ENCODE measurements around the gene NCAPD2.

The NCAPD2 gene

GRCh38 chr12:6527711-6528110 is 33.8 kb downstream of the NCAPD2 start:
- H3K27ac ChIP-seq (ENCODE audit: low read depth, low read length) = no peak overlapping the region

GRCh38 chr12:6528539-6529235 is 34.8 kb downstream of the NCAPD2 start:
- H3K36me3 ChIP-seq (ENCODE audit: insufficient read depth, low read length) = peaks cover 13% of the 10 kb centered on the region

More at GRCh38 chr12:6527711-6528110, 33.8 kb downstream of the NCAPD2 start:
- H3K4me3 ChIP-seq (ENCODE audit: low read depth, low read length) = no peak overlapping the region
- peaks cover 17% of the 10 kb centered on the region for H3K36me3 ChIP-seq (ENCODE audit: insufficient read depth, low read length)
- no peaks in the 10 kb centered on the region for H3K79me2 ChIP-seq (ENCODE audit: control insufficient read depth, insufficient read depth, low read length, unreplicated experiment)
- H3K27me3 ChIP-seq (ENCODE audit: insufficient read depth, low read length) = no peaks in the 10 kb centered on the region
- H2AFZ ChIP-seq (ENCODE audit: low read length, unreplicated experiment) = no peak overlapping the region
- H3K4me1 ChIP-seq (ENCODE audit: control insufficient read depth, insufficient read depth, low read length, unreplicated experiment) = peaks cover 10% of the 10 kb centered on the region

GRCh38 chr12:6529291-6529737 is 35.4 kb downstream of the NCAPD2 start:
- no peak overlapping the region for H2AFZ ChIP-seq (ENCODE audit: low read length, unreplicated experiment)
- no peaks in the 10 kb centered on the region for H3K79me2 ChIP-seq (ENCODE audit: control insufficient read depth, insufficient read depth, low read length, unreplicated experiment)
- peaks cover 10% of the 10 kb centered on the region for H3K36me3 ChIP-seq (ENCODE audit: insufficient read depth, low read length)
- no peak overlapping the region for H3K4me3 ChIP-seq (ENCODE audit: low read depth, low read length)
- no peak overlapping the region for H3K27ac ChIP-seq (ENCODE audit: low read depth, low read length)
- H3K27me3 ChIP-seq (ENCODE audit: insufficient read depth, low read length) = no peaks in the 10 kb centered on the region
- peaks cover 14% of the 10 kb centered on the region for H3K4me1 ChIP-seq (ENCODE audit: control insufficient read depth, insufficient read depth, low read length, unreplicated experiment)

More at GRCh38 chr12:6528539-6529235, 34.8 kb downstream of the NCAPD2 start:
- H3K4me1 ChIP-seq (ENCODE audit: control insufficient read depth, insufficient read depth, low read length, unreplicated experiment) = peaks cover 14% of the 10 kb centered on the region
- H3K27ac ChIP-seq (ENCODE audit: low read depth, low read length) = no peak overlapping the region
- H2AFZ ChIP-seq (ENCODE audit: low read length, unreplicated experiment) = no peak overlapping the region
- no peaks in the 10 kb centered on the region for H3K27me3 ChIP-seq (ENCODE audit: insufficient read depth, low read length)
- no peaks in the 10 kb centered on the region for H3K79me2 ChIP-seq (ENCODE audit: control insufficient read depth, insufficient read depth, low read length, unreplicated experiment)
- H3K4me3 ChIP-seq (ENCODE audit: low read depth, low read length) = no peak overlapping the region

- H3K4me1 ChIP-seq (ENCODE audit: control insufficient read depth, insufficient read depth, low read length, unreplicated experiment) = peaks cover 14% of the 10 kb centered on the region
- peaks cover 22% of the 10 kb centered on the region for H3K36me3 ChIP-seq (ENCODE audit: insufficient read depth, low read length)
- H3K79me2 ChIP-seq (ENCODE audit: control insufficient read depth, insufficient read depth, low read length, unreplicated experiment) = peaks cover 14% of the 10 kb centered on the region
- no peak overlapping the region for H3K4me3 ChIP-seq (ENCODE audit: low read depth, low read length)
- no peak overlapping the region for H2AFZ ChIP-seq (ENCODE audit: low read length, unreplicated experiment)
- H3K27ac ChIP-seq (ENCODE audit: low read depth, low read length) = peak overlapping the region; percentile 97
- no peaks in the 10 kb centered on the region for H3K27me3 ChIP-seq (ENCODE audit: insufficient read depth, low read length)
Observed at GRCh38 chr12:6530576-6531260, 36.8 kb downstream of the NCAPD2 start.

GRCh38 chr12:6532051-6532926 is 38.4 kb downstream of the NCAPD2 start:
- Histone ChIP-seq H3K36me3 (ENCODE audit: insufficient read depth, low read length) (peaks cover 37% of the 10 kb centered on the region), H3K4me3 (ENCODE audit: low read depth, low read length) (peak overlapping the region; percentile 83), H3K27ac (ENCODE audit: low read depth, low read length) (peak overlapping the region; percentile 97), H3K27me3 (ENCODE audit: insufficient read depth, low read length) (no peaks in the 10 kb centered on the region), H2AFZ (ENCODE audit: low read length, unreplicated experiment) (no peak overlapping the region), H3K79me2 (ENCODE audit: control insufficient read depth, insufficient read depth, low read length, unreplicated experiment) (peaks cover 30% of the 10 kb centered on the region), H3K4me1 (ENCODE audit: control insufficient read depth, insufficient read depth, low read length, unreplicated experiment) (peaks cover 14% of the 10 kb centered on the region)

GRCh38 chr12:6532927-6533652 is 39.2 kb downstream of the NCAPD2 start:
- Histone ChIP-seq H3K79me2 (ENCODE audit: control insufficient read depth, insufficient read depth, low read length, unreplicated experiment) (peaks cover 35% of the 10 kb centered on the region), H2AFZ (ENCODE audit: low read length, unreplicated experiment) (no peak overlapping the region), H3K4me3 (ENCODE audit: low read depth, low read length) (peak overlapping the region; percentile 83), H3K27ac (ENCODE audit: low read depth, low read length) (peak overlapping the region; percentile 97), H3K27me3 (ENCODE audit: insufficient read depth, low read length) (no peaks in the 10 kb centered on the region), H3K4me1 (ENCODE audit: control insufficient read depth, insufficient read depth, low read length, unreplicated experiment) (peaks cover 14% of the 10 kb centered on the region), H3K36me3 (ENCODE audit: insufficient read depth, low read length) (peaks cover 41% of the 10 kb centered on the region)

- Histone ChIP-seq H3K27ac (ENCODE audit: low read depth, low read length) (peak overlapping the region; percentile 97), H3K4me1 (ENCODE audit: control insufficient read depth, insufficient read depth, low read length, unreplicated experiment) (peaks cover 14% of the 10 kb centered on the region), H2AFZ (ENCODE audit: low read length, unreplicated experiment) (no peak overlapping the region), H3K36me3 (ENCODE audit: insufficient read depth, low read length) (peaks cover 41% of the 10 kb centered on the region), H3K4me3 (ENCODE audit: low read depth, low read length) (peak overlapping the region; percentile 83), H3K27me3 (ENCODE audit: insufficient read depth, low read length) (no peaks in the 10 kb centered on the region), H3K79me2 (ENCODE audit: control insufficient read depth, insufficient read depth, low read length, unreplicated experiment) (peaks cover 35% of the 10 kb centered on the region)
Observed at GRCh38 chr12:6533653-6533922, 39.7 kb downstream of the NCAPD2 start.

- Histone ChIP-seq H3K27ac (ENCODE audit: low read depth, low read length) (peak within 1 kb of the TSS; percentile 97), H3K36me3 (ENCODE audit: insufficient read depth, low read length) (peaks cover 41% of the 10 kb centered on the region), H3K79me2 (ENCODE audit: control insufficient read depth, insufficient read depth, low read length, unreplicated experiment) (peaks cover 35% of the 10 kb centered on the region), H3K4me3 (ENCODE audit: low read depth, low read length) (peak within 1 kb of the TSS; percentile 83), H3K4me1 (ENCODE audit: control insufficient read depth, insufficient read depth, low read length, unreplicated experiment) (peaks cover 14% of the 10 kb centered on the region), H3K27me3 (ENCODE audit: insufficient read depth, low read length) (no peaks in the 10 kb centered on the region), H2AFZ (ENCODE audit: low read length, unreplicated experiment) (no peak within 1 kb of the TSS)
Observed at GRCh38 chr12:6533923-6534694, 40.2 kb downstream of the NCAPD2 start, which contains the start of gene GAPDH. TSS of gene GAPDH (plus strand) at chr12:6534517. CDS start at chr12:6534833, 316 bp downstream.

- Histone ChIP-seq H3K4me1 (ENCODE audit: control insufficient read depth, insufficient read depth, low read length, unreplicated experiment) (peaks cover 16% of the 10 kb centered on the region), H3K36me3 (ENCODE audit: insufficient read depth, low read length) (peaks cover 40% of the 10 kb centered on the region), H3K27ac (ENCODE audit: low read depth, low read length) (peak overlapping the region; percentile 97), H2AFZ (ENCODE audit: low read length, unreplicated experiment) (no peak overlapping the region), H3K4me3 (ENCODE audit: low read depth, low read length) (peak overlapping the region; percentile 83), H3K79me2 (ENCODE audit: control insufficient read depth, insufficient read depth, low read length, unreplicated experiment) (peaks cover 35% of the 10 kb centered on the region), H3K27me3 (ENCODE audit: insufficient read depth, low read length) (no peaks in the 10 kb centered on the region)
Observed at GRCh38 chr12:6534695-6534944, 40.7 kb downstream of the NCAPD2 start.
